HL-60 (cell line): Measurements from ENCODE around the gene FKBP9.

Source experiments
- GABPA ChIP-seq: IDR thresholded peaks from 2 replicates; pipeline ENCODE4 v1.6.1; 2012; ENCODE audit warnings: low read depth
- POLR2AphosphoS5 ChIP-seq: IDR thresholded peaks from 2 replicates; pipeline ENCODE4 v1.6.1; 2012; ENCODE audit warnings: low read depth
- REST ChIP-seq: IDR thresholded peaks from 2 replicates; pipeline ENCODE4 v1.6.1; 2012; ENCODE audit warnings: low read depth; ENCODE audit not compliant: insufficient replicate concordance
- TF ChIP-seq, protein P1 (sequence below): IDR thresholded peaks from one replicate; pipeline ENCODE4 v1.5.1; 2011; ENCODE audit warnings: low read length, control low read depth, inconsistent platforms; ENCODE audit not compliant: insufficient read depth

GRCh38 chr7:32958046-32959025 is 1.1 kb downstream of the FKBP9 start:
- TF ChIP-seq, protein P1, sequence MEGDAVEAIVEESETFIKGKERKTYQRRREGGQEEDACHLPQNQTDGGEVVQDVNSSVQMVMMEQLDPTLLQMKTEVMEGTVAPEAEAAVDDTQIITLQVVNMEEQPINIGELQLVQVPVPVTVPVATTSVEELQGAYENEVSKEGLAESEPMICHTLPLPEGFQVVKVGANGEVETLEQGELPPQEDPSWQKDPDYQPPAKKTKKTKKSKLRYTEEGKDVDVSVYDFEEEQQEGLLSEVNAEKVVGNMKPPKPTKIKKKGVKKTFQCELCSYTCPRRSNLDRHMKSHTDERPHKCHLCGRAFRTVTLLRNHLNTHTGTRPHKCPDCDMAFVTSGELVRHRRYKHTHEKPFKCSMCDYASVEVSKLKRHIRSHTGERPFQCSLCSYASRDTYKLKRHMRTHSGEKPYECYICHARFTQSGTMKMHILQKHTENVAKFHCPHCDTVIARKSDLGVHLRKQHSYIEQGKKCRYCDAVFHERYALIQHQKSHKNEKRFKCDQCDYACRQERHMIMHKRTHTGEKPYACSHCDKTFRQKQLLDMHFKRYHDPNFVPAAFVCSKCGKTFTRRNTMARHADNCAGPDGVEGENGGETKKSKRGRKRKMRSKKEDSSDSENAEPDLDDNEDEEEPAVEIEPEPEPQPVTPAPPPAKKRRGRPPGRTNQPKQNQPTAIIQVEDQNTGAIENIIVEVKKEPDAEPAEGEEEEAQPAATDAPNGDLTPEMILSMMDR: no peak
- TF ChIP-seq POLR2AphosphoS5: no peak
- TF ChIP-seq REST: no peak
- TF ChIP-seq GABPA: no peak
